ENCODE results near the gene CDH15. TPM values are rescaled to one million over a fixed set of nuclear protein-coding genes. Genes with fewer than 3 reads are reported as not detected.

CDH15 gene
- total and polyA plus RNA-seq, 9 of the 15 experiments (the other 6 are each of a cell fraction or from before 2014, with no cell fraction given), result 0.07 to 0.18 TPM; not detected in 7

- Histone ChIP-seq H3K36me3 (ENCODE audit: control insufficient read depth, insufficient read depth, low read length) (no peaks in the 10 kb centered on the region), H4K20me1 (replicated peaks; ENCODE audit: control insufficient read depth, insufficient read depth, low read length) (no peaks in the 10 kb centered on the region; the same call in 1 of the 2 replicates), H3K9ac (ENCODE audit: insufficient read depth in 1 of 2, low read depth in 2 of 2, low read length in 2 of 2) (no peak overlapping the region), H3K4me3 (no peak overlapping the region), H3K4me1 (replicated peaks in 1 of 2; ENCODE audit: control insufficient read depth in 2 of 2, insufficient read depth in 2 of 2, low read length in 2 of 2) (peaks cover 0 to 65% of the 10 kb centered on the region in 2 experiments; a peak in 2 of 5 replicates), H3K4me2 (ENCODE audit: insufficient read depth, low read length) (no peak overlapping the region), H2AFZ (ENCODE audit: low read depth, low read length) (no peak overlapping the region), H3K27ac (ENCODE audit: extremely low read depth, low read depth, low read length) (no peak overlapping the region), H3K79me2 (ENCODE audit: control insufficient read depth, insufficient read depth, low read length) (no peaks in the 10 kb centered on the region), H3K9me3 (replicated peaks; ENCODE audit: control insufficient read depth, insufficient read depth, low read depth, low read length) (no peaks in the 10 kb centered on the region), H3K27me3 (ENCODE audit: control insufficient read depth in 2 of 2, insufficient read depth in 2 of 2, low read length in 2 of 2) (peaks cover 0 to 39% of the 10 kb centered on the region in 2 experiments; a peak in 2 of 5 replicates), H3K9me1 (ENCODE audit: control insufficient read depth, insufficient read depth, low read length) (no peaks in the 10 kb centered on the region)
- no peak for TF ChIP-seq GTF3C2 (IDR thresholded peaks at IDR 0.05; ENCODE audit: borderline replicate concordance, extremely low read depth, insufficient read length)
- TF ChIP-seq MAFK (IDR thresholded peaks at IDR 0.05; ENCODE audit: low read length), result no peak
- no peak for TF ChIP-seq NFATC3 (IDR thresholded peaks at IDR 0.05)
- TF ChIP-seq BHLHE40 (IDR thresholded peaks at IDR 0.05; ENCODE audit: low read length), result 0 out of 2 replicates have a peak, but pooled peaks have one; percentile 13
- ATAC-seq, result no peak
- intact Hi-C loops (cut with micrococcal nuclease), result no loop called here
- POLR2A ChIA-PET, result no interaction called here
- FAIRE-seq, result no peak
- CTCF ChIA-PET (ENCODE audit: low intra/inter-chr PET ratio), result no interaction called here
- 11% methylated on average over 8 of the region's 19 CpGs for WGBS (ENCODE audit: insufficient coverage, low coverage, missing lambda C conversion rate)
- no TSS peak for BruUV-seq (replicated peaks)
- in situ Hi-C loops (cut with MboI), result no loop called here
- no peak for DNase-seq (ENCODE audit: extremely low read depth in 1 of 4, low spot score in 3 of 4)
Observed at GRCh38 chr16:89179148-89179484, 7.6 kb downstream of the CDH15 start.

Measured in K562 (cell line).